K562 (cell line): ENCODE data around the gene LRRC4.

Experiments used
- ARID1B ChIP-seq: fragments of 450-650 bp; IDR thresholded peaks from 2 replicates; pipeline ENCODE4 v1.6.1; 2016; ENCODE audit warnings: antibody characterized with exemption, mild to moderate bottlenecking, inconsistent platforms
- ARNT ChIP-seq, 2 experiments: fragments of 450-650 bp; IDR thresholded peaks; 2 replicates each; pipeline ENCODE4 v1.6.1; 2016; ENCODE audit warnings: mild to moderate bottlenecking in 1 of 2
- EZH2 ChIP-seq: IDR thresholded peaks from 2 replicates; pipeline ENCODE4 v1.6.1; 2012; ENCODE audit warnings: low read depth, mild to moderate bottlenecking, inconsistent platforms, low read length, borderline replicate concordance
- TAF1 ChIP-seq: IDR thresholded peaks from 2 replicates; pipeline ENCODE4 v1.6.1; 2011; ENCODE audit warnings: mild to moderate bottlenecking, low read length, moderate library complexity; ENCODE audit not compliant: insufficient read depth, control insufficient read depth, severe bottlenecking; ENCODE audit errors: extremely low read depth
- YY1 ChIP-seq, 3 experiments: IDR thresholded peaks; 2 replicates each; pipeline ENCODE4 v1.6.1; 2011; ENCODE audit warnings: low read length in 2 of 3, mild to moderate bottlenecking in 2 of 3, moderate library complexity in 2 of 3, borderline replicate concordance in 1 of 3, control low read depth in 1 of 3, low read depth in 1 of 3; ENCODE audit not compliant: insufficient read depth in 3 of 3, insufficient replicate concordance in 2 of 3, control insufficient read depth in 1 of 3, insufficient read length in 1 of 3; ENCODE audit errors: extremely low read depth in 1 of 3
- TF ChIP-seq, protein P1 (sequence below): fragments of 450-650 bp; IDR thresholded peaks from 2 replicates; pipeline ENCODE4 v1.7.1; 2018; ENCODE audit warnings: mild to moderate bottlenecking, low read depth; ENCODE audit not compliant: partially characterized antibody

DNA sequence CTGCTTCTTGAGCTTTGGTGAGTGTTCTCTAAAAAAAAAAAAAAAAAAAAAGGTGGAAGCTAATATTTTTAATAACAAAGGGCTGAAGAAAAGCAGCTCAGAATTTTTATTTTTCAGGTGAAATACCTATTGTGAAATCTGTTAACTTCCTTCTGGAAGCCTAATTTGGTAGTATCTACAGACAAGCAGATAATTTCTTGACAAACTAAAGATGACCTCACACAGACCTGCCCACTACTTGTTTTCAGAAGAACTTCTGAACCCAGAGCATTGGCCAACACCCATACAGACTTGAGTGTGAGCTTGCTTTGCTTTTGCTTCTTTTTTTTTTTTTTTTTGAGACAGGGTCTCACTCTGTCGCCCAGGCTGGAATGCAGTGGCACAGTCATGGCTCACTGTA is 31.2 kb downstream of the LRRC4 start:
- TF ChIP-seq, protein P1, sequence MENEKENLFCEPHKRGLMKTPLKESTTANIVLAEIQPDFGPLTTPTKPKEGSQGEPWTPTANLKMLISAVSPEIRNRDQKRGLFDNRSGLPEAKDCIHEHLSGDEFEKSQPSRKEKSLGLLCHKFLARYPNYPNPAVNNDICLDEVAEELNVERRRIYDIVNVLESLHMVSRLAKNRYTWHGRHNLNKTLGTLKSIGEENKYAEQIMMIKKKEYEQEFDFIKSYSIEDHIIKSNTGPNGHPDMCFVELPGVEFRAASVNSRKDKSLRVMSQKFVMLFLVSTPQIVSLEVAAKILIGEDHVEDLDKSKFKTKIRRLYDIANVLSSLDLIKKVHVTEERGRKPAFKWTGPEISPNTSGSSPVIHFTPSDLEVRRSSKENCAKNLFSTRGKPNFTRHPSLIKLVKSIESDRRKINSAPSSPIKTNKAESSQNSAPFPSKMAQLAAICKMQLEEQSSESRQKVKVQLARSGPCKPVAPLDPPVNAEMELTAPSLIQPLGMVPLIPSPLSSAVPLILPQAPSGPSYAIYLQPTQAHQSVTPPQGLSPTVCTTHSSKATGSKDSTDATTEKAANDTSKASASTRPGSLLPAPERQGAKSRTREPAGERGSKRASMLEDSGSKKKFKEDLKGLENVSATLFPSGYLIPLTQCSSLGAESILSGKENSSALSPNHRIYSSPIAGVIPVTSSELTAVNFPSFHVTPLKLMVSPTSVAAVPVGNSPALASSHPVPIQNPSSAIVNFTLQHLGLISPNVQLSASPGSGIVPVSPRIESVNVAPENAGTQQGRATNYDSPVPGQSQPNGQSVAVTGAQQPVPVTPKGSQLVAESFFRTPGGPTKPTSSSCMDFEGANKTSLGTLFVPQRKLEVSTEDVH, result no peak
- TF ChIP-seq ARID1B, result no peak
- no peak for TF ChIP-seq YY1 (IDR thresholded peaks at IDR 0.05; ENCODE audit: borderline replicate concordance in 1 of 3, control insufficient read depth in 1 of 3, extremely low read depth in 1 of 3, insufficient read depth in 3 of 3, insufficient read length in 1 of 3, insufficient replicate concordance in 2 of 3, low read depth in 1 of 3, low read length in 2 of 3)
- TF ChIP-seq ARNT (IDR thresholded peaks at IDR 0.05), result no peak
- TF ChIP-seq EZH2, result no peak
- TF ChIP-seq TAF1, result no peak
